GM18951 (cell line): ENCODE measurements around the gene TSTD2.
A peak's percentile ranks its signal among the peaks of the same experiment; 100 is the strongest.

ENCODE experiments used
- POLR2A ChIP-seq: IDR thresholded peaks from 4 replicates; pipeline ENCODE4 v1.6.1; 2011; ENCODE audit warnings: mild to moderate bottlenecking; ENCODE audit not compliant: insufficient read length, insufficient read depth; ENCODE audit errors: extremely low read depth
- in situ Hi-C: fragments of 300-500 bp; cut with MboI; formaldehyde crosslinking; loops from one replicate; pipeline ENCODE4 v1.12.0; 2022; ENCODE audit warnings: low sequenced_read_pairs, mixed read lengths, inconsistent platforms; ENCODE audit not compliant: unreplicated experiment

The TSTD2 gene

DNA sequence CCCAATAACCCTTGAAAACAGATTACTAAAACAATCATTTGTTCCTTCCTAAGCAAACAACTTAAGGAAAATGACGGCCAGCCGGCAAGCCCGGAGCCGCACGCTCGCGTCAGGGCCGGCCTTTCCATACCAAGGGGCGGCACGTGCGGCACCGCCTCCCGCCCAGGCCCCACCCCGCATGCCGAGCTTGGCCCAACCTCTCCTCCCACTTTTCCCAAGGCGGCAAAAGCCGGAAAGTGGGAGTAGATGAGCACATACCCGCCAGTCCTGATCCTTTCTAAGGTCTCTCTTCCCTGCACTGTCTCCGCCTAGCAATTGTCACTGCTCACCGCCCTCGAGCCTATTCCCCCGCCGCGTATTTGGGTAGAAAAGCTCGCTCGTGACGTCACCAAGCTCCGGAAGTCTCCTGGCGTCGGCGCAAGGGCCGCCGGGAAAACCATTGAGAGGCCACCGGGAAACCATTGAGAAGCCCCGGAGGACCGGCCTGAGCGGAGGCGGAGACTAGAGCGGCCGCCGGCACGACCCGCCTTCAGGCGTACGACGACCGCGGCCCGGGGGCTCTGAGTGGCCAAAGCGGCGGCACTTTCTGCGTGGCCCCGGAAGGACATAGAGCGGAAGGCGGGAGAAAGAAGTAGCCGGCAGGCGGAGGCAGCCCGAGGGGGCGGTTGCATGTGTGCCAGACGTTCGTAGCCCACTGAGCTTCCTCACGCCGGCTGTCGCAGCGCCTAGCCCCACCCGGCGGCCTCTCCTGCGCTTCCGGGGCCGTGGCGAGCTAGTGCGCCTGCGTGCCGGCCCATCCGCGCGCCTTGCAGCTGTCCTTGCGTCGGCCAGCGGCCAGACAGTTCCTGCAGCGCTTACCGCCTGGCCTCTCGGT lies at the start of gene TSTD2, which contains the start of gene NCBP1:
Gene TSTD2, minus strand, starts transcription at position 384 of the 874 bp plus-strand sequence. CDS start 5,806 bp downstream, outside the sequence.
Gene NCBP1, plus strand, starts transcription at position 837 of the 874 bp plus-strand sequence. CDS start 61 bp downstream, outside the sequence.
- peak; percentile 97 for TF ChIP-seq POLR2A
- in situ Hi-C loops = no loop called here

DNA sequence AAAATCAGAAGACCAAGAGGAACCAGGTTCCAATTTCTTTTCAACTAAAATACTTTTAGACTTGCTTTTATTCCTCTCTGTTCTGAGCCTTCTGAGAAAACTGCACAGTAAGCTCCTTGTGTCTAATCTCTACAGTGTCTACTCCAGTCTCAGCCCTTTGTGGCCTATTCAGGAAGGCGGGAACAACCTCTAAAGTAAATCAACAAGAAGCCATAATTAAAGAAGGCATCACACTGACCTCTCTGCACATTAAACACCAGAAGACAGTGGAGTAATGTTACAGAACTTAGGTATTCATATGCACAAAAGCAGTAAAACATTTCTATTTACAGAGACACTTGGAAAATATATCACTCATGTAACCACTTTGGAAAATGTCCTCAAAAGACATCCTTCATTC lies 49.1 kb upstream of the TSTD2 start:
- in situ Hi-C loops = no loop called here
- TF ChIP-seq POLR2A = no peak

DNA sequence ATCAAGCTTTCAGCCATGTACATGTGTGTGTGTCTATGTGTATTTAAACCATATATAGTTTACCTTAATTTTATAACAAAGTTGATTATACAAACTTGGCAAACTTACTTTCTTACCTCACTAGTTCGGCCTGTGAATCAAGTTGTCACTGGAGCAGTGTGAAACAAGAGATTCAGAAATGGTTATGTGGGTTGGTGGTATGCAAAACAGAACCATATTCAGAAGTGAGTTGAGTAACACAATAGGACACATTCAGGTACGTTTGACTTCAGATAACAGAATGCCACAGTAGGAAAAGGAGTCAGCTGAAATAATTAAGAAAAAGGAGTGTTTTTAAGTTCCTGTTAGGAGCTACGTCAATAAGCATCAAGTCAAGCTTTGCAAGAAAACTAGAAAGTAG lies 42.5 kb upstream of the TSTD2 start:
- in situ Hi-C loops = no loop called here
- no peak for TF ChIP-seq POLR2A

DNA sequence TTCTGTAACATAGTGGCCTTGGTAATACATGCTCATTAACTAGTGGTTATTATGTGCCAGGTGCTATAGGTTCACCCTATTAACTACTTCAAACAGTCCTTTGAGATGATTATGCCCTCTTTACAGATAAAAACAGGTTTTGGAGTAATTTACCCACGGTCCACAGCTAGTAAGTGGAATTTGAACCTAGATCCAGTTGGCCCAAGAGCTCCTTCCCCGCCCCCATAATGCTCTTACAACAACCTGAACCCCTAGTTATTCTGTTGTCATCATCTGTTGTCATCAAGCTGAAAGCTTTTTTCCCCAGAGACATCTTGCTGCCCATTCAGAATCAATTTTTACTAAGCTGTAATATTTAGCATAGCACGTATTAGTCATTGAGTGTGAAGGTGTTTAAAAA lies 40.8 kb upstream of the TSTD2 start:
- in situ Hi-C loops = no loop called here
- no peak for TF ChIP-seq POLR2A

DNA sequence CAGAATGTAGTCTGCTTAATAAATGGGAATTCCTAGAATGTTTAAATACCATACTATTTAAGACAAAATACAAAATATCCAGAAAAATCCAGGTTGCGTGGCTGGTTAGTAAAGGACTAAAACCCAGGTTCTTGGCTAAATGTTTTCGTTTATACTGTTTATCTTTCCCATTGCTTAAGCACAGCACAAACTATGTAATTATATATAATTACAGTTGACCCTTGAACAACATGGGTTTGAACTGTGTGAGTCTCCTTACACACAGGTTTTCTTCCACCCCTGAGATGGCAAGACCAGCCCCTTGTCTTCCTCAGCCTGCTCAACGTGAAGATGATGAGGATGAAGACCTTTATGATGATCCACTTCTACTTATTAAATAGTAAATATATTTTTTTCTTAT lies 39.2 kb upstream of the TSTD2 start:
- TF ChIP-seq POLR2A = no peak
- in situ Hi-C loops = no loop called here

DNA sequence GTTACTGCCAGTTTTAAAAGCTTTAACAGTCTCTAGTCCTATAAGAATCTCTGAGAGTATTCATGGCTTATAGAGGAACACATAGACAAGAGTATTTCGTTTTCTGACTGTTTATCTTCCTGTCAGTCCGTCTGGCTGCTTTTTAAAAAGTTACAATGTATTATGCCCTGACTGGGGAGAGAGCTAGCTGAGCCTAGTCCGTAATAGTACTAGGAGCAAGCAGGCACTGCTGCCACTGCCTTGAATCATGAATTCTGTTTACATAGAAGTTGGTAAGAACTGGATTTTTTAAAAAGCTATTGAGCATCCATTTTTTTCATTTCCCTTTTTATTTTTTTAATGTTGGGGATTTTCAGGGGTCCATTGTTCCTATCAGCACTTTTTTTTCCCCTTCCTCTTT lies 37.4 kb upstream of the TSTD2 start:
- in situ Hi-C loops = no loop called here
- no peak for TF ChIP-seq POLR2A

DNA sequence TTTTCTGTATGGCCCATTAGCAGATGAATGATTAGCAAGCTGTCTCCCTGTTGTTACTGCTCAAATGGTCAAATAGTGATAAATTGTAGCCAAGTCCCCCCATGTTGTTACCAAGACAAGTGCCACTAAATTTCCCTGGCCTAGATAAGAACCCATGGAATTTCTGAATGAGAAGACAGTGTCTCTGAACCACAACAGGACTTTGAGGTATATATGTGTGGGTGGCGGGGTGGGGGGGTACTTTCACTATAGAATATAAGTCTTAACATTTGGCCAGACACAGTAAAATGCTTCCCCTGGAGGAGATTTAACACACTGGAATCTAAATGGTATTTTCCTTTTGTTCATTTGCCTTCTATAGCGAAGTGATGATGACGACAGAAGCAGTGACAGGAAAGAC lies 35.3 kb upstream of the TSTD2 start:
- no peak for TF ChIP-seq POLR2A

DNA sequence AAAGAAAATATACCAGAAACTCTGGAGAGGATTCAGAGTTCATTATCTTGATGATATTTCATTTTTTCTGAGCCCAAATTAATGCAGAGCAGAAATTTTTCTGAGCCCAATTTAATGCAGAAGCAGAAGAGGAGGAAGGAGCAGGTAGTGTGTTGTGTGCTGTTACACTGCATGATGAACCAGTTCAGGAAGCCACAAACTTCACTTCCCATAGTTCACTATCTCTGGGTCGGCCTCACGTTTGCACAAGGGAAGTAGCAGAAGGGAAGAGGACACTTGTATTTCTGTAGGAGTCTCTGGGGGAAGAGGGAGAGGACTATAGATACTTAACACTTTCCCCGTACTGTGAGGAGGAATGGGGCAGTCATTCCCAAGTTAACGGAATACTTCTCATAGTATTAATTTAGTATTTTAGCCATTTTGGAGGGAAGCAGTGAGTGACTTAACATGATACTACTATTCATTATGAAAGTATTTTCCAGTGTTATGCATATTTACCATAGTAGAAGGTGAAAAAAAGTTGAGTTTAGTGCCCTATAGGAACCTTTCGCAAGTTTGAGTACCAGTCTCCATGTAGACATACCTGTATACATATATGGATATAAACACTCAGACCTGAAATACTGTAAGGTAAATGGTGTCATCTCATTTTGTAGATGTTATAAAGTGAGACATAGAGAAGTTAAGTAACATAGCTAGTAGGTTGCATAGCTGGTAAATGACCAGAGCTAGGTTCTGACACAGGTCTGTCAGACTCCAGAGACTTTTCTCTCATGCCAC lies 33.9 kb upstream of the TSTD2 start:
- in situ Hi-C loops = no loop called here
- no peak for TF ChIP-seq POLR2A

More for the DNA sequence above, 35.3 kb upstream of the TSTD2 start:
- in situ Hi-C loops = no loop called here

DNA sequence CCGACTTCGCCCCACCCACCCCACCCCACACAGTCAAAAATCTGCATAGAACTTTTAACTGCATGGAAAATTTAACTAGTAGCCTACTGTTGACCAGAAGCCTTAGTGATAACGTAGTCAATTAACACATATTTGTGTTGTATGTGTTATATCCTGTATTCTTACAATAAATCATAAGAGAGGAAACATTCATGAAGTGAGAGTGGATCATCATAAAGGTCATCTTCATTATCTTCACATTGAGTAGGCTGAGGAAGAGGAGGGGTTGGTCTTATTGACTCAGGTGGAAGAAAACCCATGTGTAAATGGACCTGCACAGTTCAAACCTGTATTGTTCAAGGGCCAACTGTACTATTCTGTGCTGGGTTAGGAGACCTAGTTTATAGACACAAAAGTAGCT lies 32.6 kb upstream of the TSTD2 start:
- in situ Hi-C loops = no loop called here
- TF ChIP-seq POLR2A = no peak

DNA sequence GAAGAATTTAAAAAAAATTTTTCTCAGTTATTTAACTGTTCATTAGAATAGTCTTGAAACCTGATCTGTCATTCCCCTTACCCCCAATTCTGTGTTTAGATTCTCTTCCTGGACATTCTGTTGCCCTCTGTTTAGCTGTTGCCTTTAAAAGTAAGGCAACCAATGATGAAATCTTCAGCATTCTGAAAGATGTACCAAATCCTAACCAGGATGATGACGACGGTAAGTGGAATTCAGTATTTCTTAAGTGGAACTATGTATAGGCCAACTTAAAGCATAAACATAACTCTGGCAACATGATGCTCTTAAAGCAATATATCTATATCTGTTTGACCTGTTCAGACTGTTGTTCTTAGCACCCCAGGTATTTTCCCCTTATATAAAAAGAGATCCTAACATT lies 27.7 kb upstream of the TSTD2 start:
- in situ Hi-C loops = no loop called here
- TF ChIP-seq POLR2A = no peak

DNA sequence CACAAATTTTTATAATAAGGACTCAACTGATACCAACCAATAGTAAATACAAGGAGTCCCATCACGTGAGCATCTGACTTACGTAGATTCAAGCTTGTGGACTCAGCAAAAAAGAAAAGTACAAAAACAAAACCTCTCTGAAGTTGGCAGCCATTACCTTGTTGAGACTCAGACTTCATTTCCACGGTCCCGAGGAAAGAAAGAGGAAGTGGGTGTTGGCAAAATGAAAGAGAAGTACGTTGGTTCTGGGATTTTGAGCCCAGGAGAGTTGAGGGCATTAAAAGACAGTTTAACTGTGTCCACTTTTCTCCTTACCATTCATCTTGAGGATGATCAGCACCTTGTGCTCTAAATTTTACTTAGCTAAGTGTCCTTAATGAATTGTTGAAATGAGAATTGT lies 27.2 kb upstream of the TSTD2 start:
- TF ChIP-seq POLR2A = no peak
- in situ Hi-C loops = no loop called here

DNA sequence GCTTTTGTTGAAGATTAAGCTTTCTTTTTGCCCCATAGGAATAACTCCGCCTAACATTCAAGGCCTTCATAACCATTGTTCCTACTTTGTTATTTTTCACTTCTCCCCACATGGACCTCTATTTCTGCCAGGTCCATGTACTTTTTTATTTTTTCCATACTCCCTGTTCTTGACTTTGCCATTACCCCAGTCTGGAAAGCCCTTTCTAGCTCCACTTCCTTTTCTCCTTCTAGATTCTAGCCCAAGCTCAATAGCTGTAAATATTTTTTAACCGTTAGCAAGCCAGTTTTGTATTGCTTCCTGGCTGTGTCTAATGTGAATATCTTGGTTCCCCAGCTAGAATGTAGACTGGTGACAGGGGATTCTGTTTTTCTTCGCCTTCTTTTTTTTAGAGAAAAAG lies 26.6 kb upstream of the TSTD2 start:
- in situ Hi-C loops = no loop called here
- TF ChIP-seq POLR2A = no peak

DNA sequence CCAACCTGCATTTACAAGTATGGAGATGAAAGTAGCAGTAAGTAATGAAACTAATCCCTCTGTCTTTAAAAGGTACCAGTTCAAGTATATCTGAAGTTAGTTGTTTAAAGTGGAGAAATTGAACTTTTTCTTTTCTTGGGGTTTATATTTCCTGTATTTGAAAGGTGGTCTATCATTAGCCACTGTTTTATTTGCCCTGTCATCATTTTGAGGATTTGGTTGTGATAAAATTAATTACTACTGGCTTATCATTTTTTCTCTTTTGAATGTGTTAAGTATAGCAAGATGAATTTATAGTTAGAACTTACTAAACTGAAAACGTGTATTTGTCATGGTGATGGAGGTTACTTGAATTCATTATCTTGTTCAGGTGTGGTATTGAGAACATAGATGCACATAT lies 25.5 kb upstream of the TSTD2 start:
- no peak for TF ChIP-seq POLR2A
- in situ Hi-C loops = no loop called here

DNA sequence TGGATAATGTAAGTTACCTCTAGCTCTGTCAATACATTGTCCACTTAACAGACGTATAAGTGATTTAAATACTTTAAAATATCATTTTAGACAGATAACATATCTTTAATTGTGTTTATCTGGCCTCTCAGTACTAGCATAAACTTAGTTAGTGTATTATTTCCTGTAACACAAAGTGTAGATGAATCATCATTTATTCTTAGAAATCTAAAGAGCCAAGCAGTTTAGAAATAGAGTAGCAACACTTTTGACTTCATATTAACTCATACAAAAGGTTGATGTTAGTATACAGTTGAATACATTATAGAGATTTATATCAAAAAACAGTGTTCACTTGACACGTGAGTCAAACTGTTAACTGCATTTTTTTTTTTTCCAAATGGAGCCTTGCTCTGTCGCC lies 18.5 kb upstream of the TSTD2 start:
- in situ Hi-C loops = no loop called here
- TF ChIP-seq POLR2A = no peak

DNA sequence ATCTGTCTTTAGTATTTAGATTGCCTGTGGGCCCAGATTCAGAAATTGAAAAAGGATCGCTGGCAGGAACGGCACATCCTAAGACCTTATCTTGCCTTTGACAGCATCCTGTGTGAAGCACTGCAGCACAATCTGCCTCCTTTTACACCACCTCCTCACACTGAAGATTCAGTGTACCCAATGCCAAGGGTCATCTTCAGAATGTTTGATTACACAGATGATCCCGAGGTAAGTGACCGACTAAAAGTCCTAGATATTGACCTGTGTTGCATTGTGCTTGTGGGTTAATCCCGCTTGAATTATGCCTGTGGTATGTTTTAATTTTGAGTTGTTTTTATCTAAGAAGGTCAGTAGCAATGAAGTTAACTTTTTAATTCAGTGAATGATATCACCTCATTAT lies 14.8 kb upstream of the TSTD2 start:
- in situ Hi-C loops = no loop called here
- TF ChIP-seq POLR2A = no peak
